ENCODE data around the gene PPP1R1B.

Gene PPP1R1B

GRCh38 chr17:39600288-39600996 lies 26.3 kb upstream of the PPP1R1B start:
- H3K27me3 ChIP-seq (ENCODE audit: control insufficient read depth in 5 of 5, insufficient read depth in 4 of 5, low read length in 5 of 5): peaks cover 73 to 97% (median 91%) of the 10 kb centered on the region in 5 donors
- H3K27ac ChIP-seq (ENCODE audit: low read depth, low read length): no peak overlapping the region
- peak overlapping the region in 1 of 5 donors; percentile 23 for H3K4me3 ChIP-seq (ENCODE audit: low read depth in 1 of 5, low read length in 5 of 5)

GRCh38 chr17:39600997-39601597 lies 25.7 kb upstream of the PPP1R1B start:
- H3K27ac ChIP-seq (ENCODE audit: low read depth, low read length): no peak overlapping the region
- H3K4me1 ChIP-seq (ENCODE audit: control insufficient read depth in 5 of 5, insufficient read depth in 5 of 5, low read length in 5 of 5): peaks cover 2 to 44% (median 44%) of the 10 kb centered on the region in 5 donors
- no peaks in the 10 kb centered on the region for H3K9me3 ChIP-seq (ENCODE audit: control insufficient read depth in 5 of 5, low read length in 5 of 5)
- no peak overlapping the region for H3K9ac ChIP-seq (ENCODE audit: low read length in 5 of 5)
- H3K36me3 ChIP-seq (ENCODE audit: control insufficient read depth in 5 of 5, insufficient read depth in 5 of 5, low read length in 5 of 5): no peaks in the 10 kb centered on the region
- peak overlapping the region in 1 of 5 donors; percentile 23 for H3K4me3 ChIP-seq (ENCODE audit: low read depth in 1 of 5, low read length in 5 of 5)
- H3K27me3 ChIP-seq (ENCODE audit: control insufficient read depth in 5 of 5, insufficient read depth in 4 of 5, low read length in 5 of 5): peaks cover 73 to 96% (median 91%) of the 10 kb centered on the region in 5 donors

More at GRCh38 chr17:39600288-39600996, 26.3 kb upstream of the PPP1R1B start:
- H3K9ac ChIP-seq (ENCODE audit: low read length in 5 of 5): no peak overlapping the region
- H3K36me3 ChIP-seq (ENCODE audit: control insufficient read depth in 5 of 5, insufficient read depth in 5 of 5, low read length in 5 of 5): no peaks in the 10 kb centered on the region
- H3K9me3 ChIP-seq (ENCODE audit: control insufficient read depth in 5 of 5, low read length in 5 of 5): no peaks in the 10 kb centered on the region
- H3K4me1 ChIP-seq (ENCODE audit: control insufficient read depth in 5 of 5, insufficient read depth in 5 of 5, low read length in 5 of 5): peaks cover 2 to 38% (median 37%) of the 10 kb centered on the region in 5 donors

GRCh38 chr17:39601758-39602532 lies 24.8 kb upstream of the PPP1R1B start:
- no peak overlapping the region for H3K9ac ChIP-seq (ENCODE audit: low read length in 5 of 5)
- H3K27me3 ChIP-seq (ENCODE audit: control insufficient read depth in 5 of 5, insufficient read depth in 4 of 5, low read length in 5 of 5): peaks cover 74 to 95% (median 90%) of the 10 kb centered on the region in 5 donors
- H3K36me3 ChIP-seq (ENCODE audit: control insufficient read depth in 5 of 5, insufficient read depth in 5 of 5, low read length in 5 of 5): no peaks in the 10 kb centered on the region
- H3K27ac ChIP-seq (ENCODE audit: low read depth, low read length): no peak overlapping the region
- H3K9me3 ChIP-seq (ENCODE audit: control insufficient read depth in 5 of 5, low read length in 5 of 5): no peaks in the 10 kb centered on the region
- peaks cover 2 to 53% (median 52%) of the 10 kb centered on the region in 5 donors for H3K4me1 ChIP-seq (ENCODE audit: control insufficient read depth in 5 of 5, insufficient read depth in 5 of 5, low read length in 5 of 5)
- no peak overlapping the region for H3K4me3 ChIP-seq (ENCODE audit: low read depth in 1 of 5, low read length in 5 of 5)

- peaks cover 75 to 93% (median 89%) of the 10 kb centered on the region in 5 donors for H3K27me3 ChIP-seq (ENCODE audit: control insufficient read depth in 5 of 5, insufficient read depth in 4 of 5, low read length in 5 of 5)
- H3K4me3 ChIP-seq (ENCODE audit: low read depth in 1 of 5, low read length in 5 of 5): no peak overlapping the region
- H3K36me3 ChIP-seq (ENCODE audit: control insufficient read depth in 5 of 5, insufficient read depth in 5 of 5, low read length in 5 of 5): no peaks in the 10 kb centered on the region
- H3K27ac ChIP-seq (ENCODE audit: low read depth, low read length): no peak overlapping the region
- no peak overlapping the region for H3K9ac ChIP-seq (ENCODE audit: low read length in 5 of 5)
- H3K9me3 ChIP-seq (ENCODE audit: control insufficient read depth in 5 of 5, low read length in 5 of 5): no peaks in the 10 kb centered on the region
- peaks cover 2 to 58% (median 55%) of the 10 kb centered on the region in 5 donors for H3K4me1 ChIP-seq (ENCODE audit: control insufficient read depth in 5 of 5, insufficient read depth in 5 of 5, low read length in 5 of 5)
Measured at GRCh38 chr17:39602533-39603303, 24.0 kb upstream of the PPP1R1B start.

GRCh38 chr17:39603304-39604016 lies 23.3 kb upstream of the PPP1R1B start:
- Histone ChIP-seq H3K4me3 (ENCODE audit: low read depth in 1 of 5, low read length in 5 of 5) (no peak overlapping the region), H3K27me3 (ENCODE audit: control insufficient read depth in 5 of 5, insufficient read depth in 4 of 5, low read length in 5 of 5) (peaks cover 73 to 91% (median 87%) of the 10 kb centered on the region in 5 donors), H3K36me3 (ENCODE audit: control insufficient read depth in 5 of 5, insufficient read depth in 5 of 5, low read length in 5 of 5) (no peaks in the 10 kb centered on the region), H3K9me3 (ENCODE audit: control insufficient read depth in 5 of 5, low read length in 5 of 5) (no peaks in the 10 kb centered on the region), H3K27ac (ENCODE audit: low read depth, low read length) (no peak overlapping the region), H3K9ac (ENCODE audit: low read length in 5 of 5) (no peak overlapping the region), H3K4me1 (ENCODE audit: control insufficient read depth in 5 of 5, insufficient read depth in 5 of 5, low read length in 5 of 5) (peaks cover 2 to 55% (median 53%) of the 10 kb centered on the region in 5 donors)

- Histone ChIP-seq H3K4me3 (ENCODE audit: low read depth in 1 of 5, low read length in 5 of 5) (peak overlapping the region in 1 of 5 donors; percentile 40), H3K9me3 (ENCODE audit: control insufficient read depth in 5 of 5, low read length in 5 of 5) (no peaks in the 10 kb centered on the region)
Measured at GRCh38 chr17:39604911-39605491, 21.8 kb upstream of the PPP1R1B start.

GRCh38 chr17:39605492-39606433 lies 21.0 kb upstream of the PPP1R1B start:
- no peak overlapping the region for H3K9ac ChIP-seq (ENCODE audit: low read length in 5 of 5)
- H3K27me3 ChIP-seq (ENCODE audit: control insufficient read depth in 5 of 5, insufficient read depth in 4 of 5, low read length in 5 of 5): peaks cover 58 to 81% (median 73%) of the 10 kb centered on the region in 5 donors
- peak overlapping the region in 4 of 5 donors; percentile 2 to 55 (median 26) for H3K4me3 ChIP-seq (ENCODE audit: low read depth in 1 of 5, low read length in 5 of 5)
- no peaks in the 10 kb centered on the region for H3K36me3 ChIP-seq (ENCODE audit: control insufficient read depth in 5 of 5, insufficient read depth in 5 of 5, low read length in 5 of 5)
- H3K4me1 ChIP-seq (ENCODE audit: control insufficient read depth in 5 of 5, insufficient read depth in 5 of 5, low read length in 5 of 5): peaks cover 0 to 32% (median 30%) of the 10 kb centered on the region in 5 donors
- no peak overlapping the region for H3K27ac ChIP-seq (ENCODE audit: low read depth, low read length)
- no peaks in the 10 kb centered on the region for H3K9me3 ChIP-seq (ENCODE audit: control insufficient read depth in 5 of 5, low read length in 5 of 5)

More at GRCh38 chr17:39604911-39605491, 21.8 kb upstream of the PPP1R1B start:
- no peaks in the 10 kb centered on the region for H3K36me3 ChIP-seq (ENCODE audit: control insufficient read depth in 5 of 5, insufficient read depth in 5 of 5, low read length in 5 of 5)
- no peak overlapping the region for H3K9ac ChIP-seq (ENCODE audit: low read length in 5 of 5)
- H3K27ac ChIP-seq (ENCODE audit: low read depth, low read length): no peak overlapping the region
- H3K27me3 ChIP-seq (ENCODE audit: control insufficient read depth in 5 of 5, insufficient read depth in 4 of 5, low read length in 5 of 5): peaks cover 66 to 89% (median 80%) of the 10 kb centered on the region in 5 donors
- H3K4me1 ChIP-seq (ENCODE audit: control insufficient read depth in 5 of 5, insufficient read depth in 5 of 5, low read length in 5 of 5): peaks cover 0 to 40% (median 38%) of the 10 kb centered on the region in 5 donors

- peaks cover 50 to 76% (median 65%) of the 10 kb centered on the region in 5 donors for H3K27me3 ChIP-seq (ENCODE audit: control insufficient read depth in 5 of 5, insufficient read depth in 4 of 5, low read length in 5 of 5)
- H3K4me1 ChIP-seq (ENCODE audit: control insufficient read depth in 5 of 5, insufficient read depth in 5 of 5, low read length in 5 of 5): peaks cover 0 to 29% (median 26%) of the 10 kb centered on the region in 5 donors
- no peak overlapping the region for H3K9ac ChIP-seq (ENCODE audit: low read length in 5 of 5)
- no peaks in the 10 kb centered on the region for H3K36me3 ChIP-seq (ENCODE audit: control insufficient read depth in 5 of 5, insufficient read depth in 5 of 5, low read length in 5 of 5)
- peak overlapping the region in 3 of 5 donors; percentile 2 to 55 (median 40) for H3K4me3 ChIP-seq (ENCODE audit: low read depth in 1 of 5, low read length in 5 of 5)
- no peak overlapping the region for H3K27ac ChIP-seq (ENCODE audit: low read depth, low read length)
- H3K9me3 ChIP-seq (ENCODE audit: control insufficient read depth in 5 of 5, low read length in 5 of 5): no peaks in the 10 kb centered on the region
Measured at GRCh38 chr17:39606434-39607056, 20.2 kb upstream of the PPP1R1B start.

Data from subcutaneous abdominal adipose tissue (tissue), 5 donors.